Activated CD4-positive, alpha-beta T cell treated with anti-CD3 and anti-CD28 coated beads for 48 hours (primary cell): Measurements from ENCODE around the gene ENPP6.
"Not testable (repeated sequence)": the region's sequence is repeated elsewhere in the genome, so short reads cannot be mapped to it uniquely, and the experiment has no call there.

ENCODE experiments used
- DNase-seq: peaks from one replicate; pipeline ENCODE4 v3.0.0-alpha.2; 2020

Gene ENPP6

DNA sequence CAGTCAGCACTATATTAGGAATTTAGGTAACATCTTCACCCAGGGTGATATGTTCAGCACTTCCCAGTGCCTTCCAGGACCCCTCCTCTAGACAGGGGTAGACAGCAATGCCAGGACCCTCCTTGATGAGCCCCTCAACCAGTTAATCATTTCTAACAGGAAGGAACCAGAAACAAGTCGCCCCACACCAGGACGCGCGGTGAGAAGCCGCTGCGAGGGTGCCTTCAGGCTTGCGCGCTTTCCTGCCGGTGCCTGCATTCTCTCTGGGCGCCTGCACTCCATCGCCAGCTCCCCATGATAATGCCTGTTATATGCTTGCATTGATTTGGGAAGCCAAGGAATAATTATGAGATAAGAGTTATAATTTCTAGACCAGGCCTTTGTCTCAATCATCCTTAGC, 116.0 kb downstream of the ENPP6 start:
- DNase-seq, result no peak

DNA sequence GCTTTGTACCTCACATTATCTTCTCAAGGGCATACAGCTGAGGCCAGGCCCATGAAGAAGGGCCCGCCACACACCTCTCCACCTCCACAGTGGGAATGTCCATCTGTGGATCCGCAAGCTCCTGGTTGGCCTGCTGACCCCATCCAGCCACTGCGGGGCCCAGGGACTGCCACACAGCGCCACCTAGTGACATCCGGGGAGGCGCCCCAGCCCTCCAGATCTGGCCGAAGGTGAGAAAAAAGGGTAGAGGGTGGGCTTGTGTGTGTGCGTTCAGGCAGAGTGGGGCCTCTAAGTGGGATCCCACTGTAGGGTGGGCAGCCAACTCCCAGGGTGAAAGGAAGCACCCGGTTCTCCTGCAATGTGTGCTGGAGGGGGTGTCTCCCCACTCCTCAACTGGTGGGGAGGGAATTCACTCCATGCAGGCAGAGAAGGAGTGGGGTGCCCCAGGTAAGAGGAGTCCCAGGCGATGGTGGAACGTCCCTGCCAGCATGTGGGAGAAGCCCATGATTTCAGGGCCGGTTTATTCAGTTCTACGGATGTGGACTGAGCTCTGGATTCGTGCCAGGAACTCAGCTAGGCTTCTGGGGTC, 117.3 kb downstream of the ENPP6 start:
- peak; percentile 67 for DNase-seq

DNA sequence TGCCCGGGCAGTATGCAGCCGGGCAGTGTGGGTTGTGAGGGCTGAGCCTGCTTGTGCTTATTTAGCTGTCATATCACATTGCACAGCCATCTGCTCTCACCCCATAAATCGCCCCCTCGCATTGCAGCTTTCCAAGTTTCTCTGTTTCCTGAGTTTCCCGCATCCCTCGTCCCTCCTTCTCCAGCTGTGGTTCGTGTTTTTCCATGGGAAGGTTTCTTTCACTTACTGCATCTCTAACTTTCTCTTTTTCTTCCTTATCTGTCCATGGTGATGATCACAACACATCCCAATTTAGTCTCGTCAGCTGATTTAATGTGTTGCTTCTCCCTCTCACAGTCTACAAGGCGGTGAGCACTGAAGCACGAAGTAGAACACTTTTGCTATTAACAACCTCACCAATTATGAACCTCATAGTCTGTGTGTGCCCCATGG, 118.1 kb downstream of the ENPP6 start:
- DNase-seq, result no peak

DNA sequence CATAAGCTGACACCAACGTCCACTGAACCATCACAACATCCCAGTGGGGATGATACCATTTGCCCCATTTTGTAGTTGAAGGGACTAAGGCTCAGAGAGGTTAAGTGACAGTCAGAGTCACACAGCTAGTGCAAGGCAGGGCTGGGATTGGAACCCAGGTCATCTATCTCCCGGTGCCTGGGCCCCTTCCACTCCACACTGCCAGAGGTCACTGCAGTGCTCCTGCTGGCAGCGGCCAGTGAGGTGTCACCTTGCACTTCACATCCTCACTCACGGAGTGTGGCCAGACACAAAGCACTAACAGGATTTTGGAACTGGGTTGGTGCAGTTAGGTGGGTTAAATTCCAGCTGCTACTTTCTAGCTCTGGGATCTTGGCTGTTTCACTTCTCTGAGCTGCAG, 118.7 kb downstream of the ENPP6 start:
- no peak for DNase-seq

DNA sequence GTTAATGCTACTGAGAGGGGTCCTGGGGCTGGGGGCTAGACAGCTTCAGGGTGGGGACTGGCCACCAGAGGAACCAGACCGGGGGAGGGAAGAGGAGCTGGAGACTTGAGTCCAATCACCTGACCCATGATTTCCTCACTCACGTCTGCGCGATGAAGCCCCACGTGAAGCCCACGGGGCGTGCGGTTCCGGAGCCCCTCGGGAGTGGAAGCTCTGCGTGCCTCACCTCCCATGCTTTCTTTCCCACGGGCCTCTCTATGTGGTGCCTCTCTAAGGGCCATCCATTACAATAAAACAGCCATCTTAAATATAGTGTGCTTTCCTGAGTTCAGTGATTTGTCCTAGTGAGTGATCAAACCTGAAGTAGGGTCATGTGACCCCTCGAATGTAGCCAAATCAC, 119.9 kb downstream of the ENPP6 start:
- DNase-seq, result no peak

DNA sequence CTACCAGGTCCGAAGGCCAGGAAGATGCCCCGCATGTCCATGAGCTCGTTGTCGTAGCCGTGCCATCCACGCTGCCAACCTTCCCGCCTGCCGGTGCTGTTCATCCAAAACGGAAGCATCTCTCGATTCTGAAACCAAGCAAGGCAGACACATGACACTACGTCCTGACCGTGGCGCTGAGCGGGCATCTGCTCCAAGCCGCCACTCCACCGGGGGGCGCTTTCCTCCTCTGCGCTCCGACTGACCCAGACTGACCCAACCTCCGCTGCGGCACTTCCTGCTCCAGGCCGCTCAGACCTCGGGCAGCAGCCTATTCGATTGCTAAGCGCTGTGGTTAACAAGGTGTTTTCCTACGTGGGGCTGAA, 120.5 kb downstream of the ENPP6 start:
- peak; percentile 46 for DNase-seq

DNA sequence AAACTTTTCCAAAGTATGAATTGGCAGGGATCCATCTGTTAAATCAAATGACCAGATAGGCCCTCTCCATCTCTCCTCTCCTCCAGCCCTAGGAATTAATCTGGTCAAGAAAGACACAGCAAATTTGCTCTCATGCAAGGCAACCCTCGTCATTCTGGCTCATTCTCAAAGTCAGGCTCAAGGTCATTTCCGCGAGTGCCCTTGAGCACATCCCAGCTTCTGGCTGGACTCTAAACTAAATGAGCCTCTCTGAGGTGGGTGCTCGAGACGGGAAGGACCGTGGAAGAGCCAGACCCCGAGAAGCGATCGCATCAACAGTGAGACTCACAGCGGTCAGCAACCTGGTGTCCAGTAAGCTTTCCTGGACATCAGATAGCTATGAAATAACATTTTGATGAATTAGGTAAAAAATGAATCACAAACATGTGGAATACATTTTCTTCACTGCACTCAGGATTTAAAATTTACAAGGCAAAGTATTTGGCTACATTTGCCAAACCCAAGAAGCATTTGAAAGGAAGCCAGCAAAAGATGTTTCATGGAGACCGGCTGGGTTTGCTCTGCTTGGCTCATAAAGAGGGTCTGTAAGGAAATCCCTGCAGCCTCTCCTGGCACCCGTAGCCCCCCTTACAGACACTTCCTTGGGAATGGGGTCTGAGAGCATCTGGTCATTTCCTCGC, 121.0 kb downstream of the ENPP6 start:
- DNase-seq, result no peak

DNA sequence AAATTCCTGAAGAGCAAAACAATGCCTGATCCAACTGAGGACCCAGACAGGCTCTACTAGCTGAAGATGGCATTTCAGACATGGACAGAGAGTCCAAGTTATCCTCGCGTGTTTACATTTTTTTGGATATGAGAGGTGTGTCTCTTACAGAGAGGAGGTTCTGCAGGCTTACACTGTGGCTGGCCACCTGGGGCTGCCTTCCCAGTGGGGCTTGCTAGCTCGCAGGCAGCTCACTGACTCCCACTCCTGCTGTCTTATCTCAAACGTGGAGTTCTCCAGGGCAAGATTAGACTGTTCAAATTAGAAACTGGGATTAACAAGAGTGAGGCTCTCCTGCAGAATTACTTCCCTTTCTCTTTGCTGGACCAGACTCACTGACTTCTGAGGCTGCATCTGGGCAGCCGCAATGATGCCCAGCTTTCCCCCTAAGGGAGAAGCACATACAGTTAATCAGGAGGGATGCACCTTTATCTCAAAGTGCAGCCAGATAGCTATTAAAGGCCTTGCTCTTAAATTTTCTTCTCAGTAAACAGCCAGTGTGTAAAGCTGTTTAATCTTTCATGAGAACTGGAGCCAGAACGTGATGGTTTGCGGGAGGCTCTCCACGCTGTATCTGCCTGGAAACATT, 123.0 kb downstream of the ENPP6 start:
- DNase-seq, result no peak

DNA sequence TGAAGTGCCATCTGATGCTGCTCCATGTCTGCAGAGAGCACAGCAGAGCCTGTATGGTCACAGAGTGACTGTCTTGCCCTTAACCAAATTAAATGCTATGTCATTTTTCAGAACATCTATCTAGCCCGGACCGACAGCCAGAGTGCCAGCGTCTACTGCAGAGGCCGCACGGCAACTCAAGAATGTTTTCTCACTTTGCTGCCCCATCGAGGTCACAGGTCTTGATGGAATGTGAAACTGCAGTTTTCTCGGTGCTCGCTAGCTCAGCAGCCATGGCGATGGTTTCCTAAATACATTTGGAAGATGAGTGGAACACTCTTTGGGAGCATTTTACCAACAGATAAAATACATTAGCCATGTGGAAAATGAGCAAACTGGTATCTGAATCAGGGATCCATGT, 125.7 kb downstream of the ENPP6 start:
- DNase-seq, result no peak

DNA sequence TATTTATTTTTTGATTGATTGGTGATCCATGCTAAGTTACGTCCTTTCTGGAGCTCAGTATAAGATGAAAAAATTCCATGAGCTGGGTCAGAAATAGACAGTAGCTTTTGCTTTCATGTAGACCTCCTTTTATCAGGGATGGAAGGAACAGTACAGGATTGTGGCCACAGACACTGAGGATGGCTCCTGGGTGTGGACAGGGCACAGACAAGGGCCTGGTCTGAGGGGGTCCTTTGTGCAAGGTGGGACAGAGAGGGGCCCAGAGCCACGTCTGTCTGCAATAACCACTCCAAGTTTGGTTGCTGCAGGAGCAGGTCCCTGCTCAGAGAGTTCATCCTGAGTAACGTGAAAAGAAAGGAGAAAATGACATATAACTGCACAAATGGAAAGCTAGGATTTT, 127.1 kb downstream of the ENPP6 start:
- no peak for DNase-seq

DNA sequence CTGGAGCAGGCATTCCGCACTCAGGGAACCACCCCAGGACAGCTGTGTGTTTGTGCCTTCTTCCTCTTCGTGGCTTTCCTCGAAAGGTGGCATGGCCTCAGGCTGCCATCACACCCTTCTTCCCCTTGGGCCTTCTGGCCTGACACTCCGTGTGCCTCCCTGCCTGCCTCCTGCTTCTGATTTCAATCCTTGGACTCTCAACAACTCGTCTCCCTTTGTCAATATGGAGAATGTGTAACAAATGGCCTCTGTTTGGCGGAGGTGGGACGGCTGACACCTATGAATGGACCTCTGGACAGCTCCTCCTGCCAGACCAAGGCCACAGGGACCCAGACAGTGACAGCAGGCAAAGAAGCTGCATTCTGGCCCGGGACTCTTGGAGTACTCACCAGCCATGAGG, 137.0 kb downstream of the ENPP6 start:
- no peak for DNase-seq

DNA sequence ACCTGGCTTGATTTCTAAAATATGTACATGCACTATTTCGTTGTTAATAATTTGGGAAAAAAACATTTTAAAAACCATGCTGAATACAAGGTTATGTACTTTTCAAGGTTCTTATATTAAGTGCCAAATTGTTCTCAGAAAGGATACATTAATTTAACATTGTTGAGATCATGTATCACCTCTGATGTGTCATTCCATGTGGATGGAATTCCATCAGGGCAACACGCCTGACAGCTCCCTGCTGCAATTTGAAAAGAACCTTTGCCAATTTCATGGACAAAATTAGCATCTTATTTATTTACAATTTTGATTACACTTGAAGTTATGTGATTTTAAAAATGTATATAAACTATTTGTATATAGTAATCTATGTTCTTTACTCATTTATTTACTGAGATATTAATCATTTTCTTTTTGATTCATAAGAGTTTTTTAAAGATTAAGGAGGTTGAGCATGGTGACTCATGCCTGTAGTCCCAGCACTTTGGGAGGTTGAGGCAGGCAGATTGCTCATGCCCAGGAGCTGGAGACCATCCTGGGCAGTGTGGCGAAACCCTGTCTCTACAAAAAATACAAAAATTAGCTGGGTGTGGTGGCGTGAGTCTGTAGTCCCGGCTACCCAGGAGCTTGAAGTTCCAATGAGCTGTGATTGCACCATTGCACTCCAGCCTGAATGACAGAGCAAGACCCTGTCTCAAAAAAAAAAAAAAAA, 142.8 kb downstream of the ENPP6 start:
- DNase-seq, result no peak

DNA sequence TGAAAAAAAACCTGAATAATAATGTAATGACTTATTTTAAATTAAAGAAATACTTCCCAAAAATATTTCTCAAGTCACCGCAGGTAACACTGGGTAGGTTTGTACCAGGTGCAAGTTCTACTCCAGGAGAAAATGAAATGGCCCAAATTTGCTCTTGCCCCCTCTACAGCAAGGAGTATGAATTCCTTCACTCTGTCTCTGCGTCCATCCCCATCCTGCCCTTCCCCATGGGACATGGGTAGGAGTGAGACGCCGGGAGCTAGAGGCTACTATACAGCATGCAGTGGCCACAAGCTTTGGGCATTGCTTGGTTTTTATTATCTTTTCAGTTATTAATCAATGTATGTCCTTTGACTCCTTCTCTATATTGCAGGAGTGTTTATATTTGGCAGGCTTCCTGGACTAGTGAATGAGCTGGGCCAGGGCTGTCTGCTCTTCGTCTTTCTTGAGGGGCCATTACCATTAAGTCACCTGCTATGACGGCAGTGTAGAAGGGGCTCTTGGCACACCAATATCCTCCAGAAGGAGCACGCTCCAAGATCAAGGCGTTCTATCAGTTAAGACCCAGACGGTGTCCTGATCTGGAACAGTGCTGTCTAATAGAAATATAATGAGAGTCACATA, 149.6 kb downstream of the ENPP6 start:
- no peak for DNase-seq

DNA sequence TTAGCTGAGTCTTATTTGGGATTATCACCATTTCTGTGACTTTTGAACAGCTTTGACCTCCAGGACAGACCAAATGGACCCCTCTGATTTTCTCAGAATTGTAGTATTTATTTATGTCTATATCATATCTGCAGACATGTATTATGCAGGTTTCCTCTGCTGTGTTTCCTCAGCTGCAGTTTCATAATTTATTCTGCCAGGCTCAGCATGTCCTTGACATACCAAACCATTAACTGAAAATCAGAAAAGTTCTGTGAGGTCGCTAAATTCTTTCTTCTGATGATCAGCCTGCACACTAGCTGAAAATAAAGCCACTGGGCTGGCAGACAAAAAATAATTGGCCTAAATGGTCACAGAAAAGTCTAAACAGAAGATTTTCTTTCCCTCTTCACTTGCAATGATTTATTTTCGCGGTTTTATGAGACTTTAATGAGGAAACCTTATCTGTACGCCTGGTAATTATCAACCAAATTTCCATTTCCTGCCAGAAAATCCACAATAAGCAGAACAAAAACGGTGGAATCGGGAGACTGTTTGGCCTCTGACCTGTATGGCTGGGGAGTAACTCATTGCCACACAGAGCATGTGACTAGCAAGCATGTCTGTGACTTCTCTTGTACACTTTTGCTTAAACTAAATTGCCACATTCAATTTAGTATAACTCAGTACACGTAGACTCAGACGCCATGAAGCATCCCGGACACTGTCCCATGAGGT, 150.9 kb downstream of the ENPP6 start:
- DNase-seq, result no peak

DNA sequence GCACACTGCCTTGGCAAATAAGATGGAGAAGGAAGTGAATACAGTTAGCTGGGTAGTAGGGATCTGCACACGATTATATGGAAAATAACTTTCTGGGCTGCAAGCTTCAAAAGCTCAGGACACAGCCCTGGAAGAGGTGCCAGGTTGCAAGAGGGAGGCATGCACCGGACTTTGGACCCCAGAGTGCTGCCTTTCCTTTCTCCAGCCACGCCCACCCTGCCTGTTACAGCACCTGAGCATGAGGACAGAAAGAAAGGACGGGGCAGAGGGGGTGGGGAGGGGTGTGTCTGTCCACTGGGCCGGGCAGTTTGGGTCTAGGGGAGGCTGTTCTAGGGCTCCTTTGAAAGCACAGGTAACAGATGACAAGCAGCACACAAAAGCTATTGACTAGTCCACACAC, 152.8 kb downstream of the ENPP6 start:
- DNase-seq, result no peak

DNA sequence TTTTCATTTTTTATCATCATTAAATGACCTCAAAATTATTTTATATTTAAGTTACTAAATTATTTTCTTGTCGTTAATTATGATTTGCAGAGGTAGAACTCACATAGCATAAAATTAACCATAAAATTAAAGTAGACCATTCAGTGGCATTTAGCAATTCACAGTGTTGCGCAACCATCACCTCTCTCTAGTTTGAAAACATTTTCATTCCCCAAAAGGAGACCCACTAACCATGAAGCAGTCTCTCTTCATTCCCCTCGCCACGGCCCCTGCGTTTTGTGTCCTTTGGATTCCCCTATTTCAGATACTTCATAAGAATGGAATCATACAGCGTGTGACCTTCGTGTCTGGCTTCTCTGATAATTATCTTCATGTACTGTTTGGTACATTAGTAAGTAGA, 154.9 kb downstream of the ENPP6 start:
- no peak for DNase-seq

DNA sequence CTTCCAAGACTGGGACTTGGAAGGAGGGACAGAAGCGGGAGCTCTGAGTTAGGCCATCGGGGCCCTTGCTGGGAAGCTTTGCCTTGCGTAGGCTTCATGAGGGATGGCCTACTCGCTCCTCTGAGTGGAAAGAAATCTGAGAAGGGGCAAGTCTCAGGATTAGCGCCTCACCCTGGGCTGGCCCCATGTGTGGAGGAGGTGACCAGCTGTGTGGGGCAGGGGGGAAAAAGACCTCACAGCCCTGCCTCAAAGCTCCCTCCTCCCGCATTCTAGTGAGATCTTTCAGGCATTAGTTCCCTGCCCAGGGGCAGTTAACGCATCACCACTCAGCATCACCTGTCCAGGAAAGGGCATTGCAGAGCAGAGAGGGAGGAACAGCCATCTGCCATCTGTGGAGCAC, 156.1 kb downstream of the ENPP6 start:
- DNase-seq, result no peak

DNA sequence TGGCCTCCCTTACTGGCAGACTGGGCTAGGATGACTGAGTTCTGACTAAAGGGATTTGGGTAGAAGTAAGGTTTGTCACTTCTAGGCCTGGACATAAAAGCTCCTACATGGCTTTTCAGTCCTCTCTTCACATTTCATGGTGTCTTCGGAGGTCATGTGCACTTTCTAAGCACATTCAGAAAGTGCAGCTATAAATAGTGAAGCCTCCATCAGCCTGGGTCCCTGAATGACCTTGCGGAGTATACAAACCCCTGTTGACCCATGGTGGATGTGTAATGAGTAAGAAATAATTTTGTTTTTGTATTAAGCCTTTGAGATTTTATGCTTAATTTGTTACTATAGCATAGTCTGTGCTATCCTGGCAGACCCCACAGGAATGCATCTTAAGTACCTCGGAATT, 158.6 kb downstream of the ENPP6 start:
- DNase-seq, result no peak

DNA sequence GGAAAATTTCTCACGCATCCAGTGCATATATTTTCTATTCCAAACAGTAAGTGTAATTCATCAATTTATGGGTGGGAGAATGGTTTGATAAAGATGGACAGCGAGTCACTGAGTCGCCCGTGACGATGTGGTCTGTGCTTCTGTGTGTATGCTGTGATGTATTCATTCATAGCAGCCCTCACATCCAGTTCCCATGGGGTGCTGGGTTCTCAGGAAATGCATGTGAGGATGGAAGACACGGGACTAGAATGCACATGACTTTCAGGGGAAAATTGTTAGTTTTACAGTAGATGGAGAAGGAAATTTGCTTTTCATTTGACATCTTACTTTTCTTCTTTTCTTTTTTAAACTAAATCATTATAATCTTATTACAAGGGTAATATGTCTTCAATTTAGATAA, 159.6 kb downstream of the ENPP6 start:
- no peak for DNase-seq

DNA sequence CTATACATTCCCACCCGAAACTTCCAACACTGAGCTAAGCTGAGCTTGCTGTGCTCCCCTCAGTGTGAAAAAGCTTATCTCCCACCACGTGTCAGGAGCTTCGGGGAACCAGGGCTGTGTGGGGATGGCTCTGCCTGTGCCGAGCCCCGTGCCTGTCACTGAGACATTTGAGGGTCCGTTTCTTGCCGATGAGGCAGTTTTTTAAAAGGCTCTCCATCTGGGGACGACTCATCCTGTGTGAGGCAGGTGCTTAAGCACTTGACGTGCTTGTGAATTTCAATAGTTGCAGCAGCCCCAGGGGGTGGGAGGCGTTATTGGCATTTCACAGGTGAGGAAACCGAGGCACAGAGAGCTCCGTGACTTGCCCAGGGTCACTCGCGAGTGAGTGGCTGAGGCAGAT, 160.8 kb downstream of the ENPP6 start:
- DNase-seq, result no peak

DNA sequence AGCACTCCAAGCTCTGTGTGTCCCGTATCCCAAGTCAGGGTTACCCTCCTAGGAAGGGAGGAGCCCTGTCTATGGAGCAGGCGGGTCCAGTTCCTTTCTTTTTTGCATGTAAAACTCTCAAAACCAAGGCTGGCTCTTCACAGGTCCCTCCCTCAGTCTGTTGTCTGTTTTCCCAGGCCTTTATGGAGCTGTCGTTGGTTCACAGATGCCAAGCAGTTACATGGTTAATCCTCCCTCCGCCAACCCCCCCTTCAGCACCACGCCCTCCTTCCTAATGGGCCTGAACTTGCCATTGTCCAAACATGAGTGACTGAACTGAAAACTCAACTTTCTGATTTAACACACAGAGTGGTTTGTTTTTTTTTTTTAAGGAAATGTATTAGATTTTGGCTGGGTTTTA, 164.2 kb downstream of the ENPP6 start:
- no peak for DNase-seq

DNA sequence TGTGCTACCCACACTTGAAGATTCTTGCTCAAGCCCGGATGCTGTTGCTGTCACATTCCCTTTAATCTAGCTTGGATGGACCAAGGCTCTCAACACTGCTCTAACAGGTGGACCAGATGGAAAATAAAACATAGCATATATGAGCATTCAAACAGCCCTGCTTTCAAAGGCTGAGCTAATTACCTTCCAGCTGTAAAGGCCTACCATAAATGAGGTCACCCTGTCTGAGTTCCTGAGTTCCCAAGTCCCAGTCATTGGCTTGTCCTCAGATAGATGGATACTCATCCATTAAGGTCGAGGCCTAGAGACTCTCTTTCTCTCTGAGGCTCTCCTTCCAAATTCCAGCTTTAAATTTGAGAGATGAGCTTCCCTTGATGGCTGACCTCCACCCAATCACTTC, 165.1 kb downstream of the ENPP6 start:
- no peak for DNase-seq

DNA sequence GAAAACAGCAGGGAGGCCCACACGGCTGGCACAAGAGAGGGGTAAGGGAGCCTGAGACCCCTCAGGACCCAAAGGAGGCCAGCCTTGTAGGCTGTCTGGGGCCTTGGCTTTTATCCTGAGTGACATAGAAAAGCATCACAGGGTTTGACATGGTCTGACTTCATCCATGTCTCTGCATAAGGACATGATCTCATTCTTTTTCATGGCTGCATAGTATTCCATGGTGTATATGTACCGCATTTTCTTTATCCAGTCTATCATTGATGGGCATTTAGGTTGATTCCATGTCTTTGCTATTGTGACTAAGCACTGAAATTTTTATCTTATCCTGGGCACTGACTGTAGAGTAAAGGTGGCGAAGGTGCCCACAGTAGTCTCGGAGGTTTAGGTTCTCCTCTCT, 166.4 kb downstream of the ENPP6 start:
- DNase-seq, result not testable (repeated sequence)
